Renal pelvis (tissue), 4 donors: Measurements from ENCODE around the gene ZSCAN16. TPM values are rescaled to one million over a fixed set of nuclear protein-coding genes. Genes with fewer than 3 reads are reported as not detected.

Experiments used
- DNase-seq: peaks from one replicate; pipeline ENCODE4 v3.0.0-alpha.2; 2013
- polyA plus RNA-seq, 3 donors: library from polyadenylated mRNA; unstranded; fragments of 120-200 nt; gene quantifications; one replicate each; pipeline ENCODE4 v1.2.1, GENCODE V29; 2013; ENCODE audit not compliant: insufficient read length in 3 of 3

The ZSCAN16 gene
- polyA plus RNA-seq, 3 donors, result 11.1 to 12.0 (median 11.3) TPM

DNA sequence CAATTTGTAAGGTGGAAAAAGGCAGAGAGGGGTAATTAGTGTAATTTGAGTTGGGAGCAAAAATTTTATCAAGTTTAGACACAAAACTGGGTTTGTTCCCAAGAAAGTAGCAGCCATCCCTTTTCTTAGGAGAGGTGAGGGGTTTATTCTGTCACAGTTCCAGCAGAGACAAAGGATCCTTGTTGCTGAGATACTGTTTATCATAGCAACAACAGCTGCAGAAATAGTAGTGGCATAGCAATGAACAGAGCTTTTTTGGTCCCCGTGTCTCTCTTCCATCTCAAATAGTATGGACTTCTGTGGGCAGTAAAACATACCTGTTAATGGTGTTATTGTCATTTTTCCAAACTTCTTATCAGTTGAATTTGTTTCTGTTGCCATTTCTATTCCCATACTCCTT lies 41.2 kb downstream of the ZSCAN16 start:
- DNase-seq, result no peak

DNA sequence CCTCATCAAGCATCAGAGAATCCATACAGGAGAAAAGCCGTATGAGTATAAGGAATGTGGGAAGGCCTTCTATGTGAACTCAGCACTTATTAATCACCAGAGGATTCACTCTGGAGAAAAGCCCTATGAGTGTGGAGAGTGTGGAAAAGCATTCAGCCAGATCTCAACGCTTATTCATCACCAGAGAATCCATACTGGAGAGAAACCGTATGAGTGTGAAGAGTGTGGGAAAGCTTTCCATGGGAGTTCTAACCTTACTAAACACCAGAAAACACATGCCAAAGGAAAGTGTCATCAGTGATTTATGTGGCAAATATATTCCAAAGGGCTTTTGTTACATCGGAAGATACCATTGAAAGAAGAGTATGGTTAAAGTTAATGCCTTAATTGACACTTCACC lies 42.7 kb downstream of the ZSCAN16 start:
- DNase-seq, result no peak

DNA sequence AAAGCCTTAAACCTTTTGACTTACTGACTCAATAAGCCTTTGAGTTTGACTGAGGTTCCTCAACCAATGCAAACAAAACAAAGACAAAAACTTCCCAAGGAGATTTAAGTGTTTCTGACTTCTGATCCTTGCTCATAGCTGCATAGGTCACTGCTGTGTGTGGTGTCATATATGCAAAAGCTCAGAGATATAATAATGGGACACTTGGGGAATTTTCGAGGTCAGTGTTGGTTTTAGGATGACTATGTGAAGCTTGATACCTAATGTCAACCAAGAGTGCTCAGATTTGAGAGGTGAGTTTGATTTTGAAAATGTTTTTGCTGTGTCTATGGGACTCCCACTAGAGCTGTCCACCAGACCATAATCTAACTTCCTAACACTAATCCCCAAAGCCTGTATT lies 43.5 kb downstream of the ZSCAN16 start:
- no peak for DNase-seq

DNA sequence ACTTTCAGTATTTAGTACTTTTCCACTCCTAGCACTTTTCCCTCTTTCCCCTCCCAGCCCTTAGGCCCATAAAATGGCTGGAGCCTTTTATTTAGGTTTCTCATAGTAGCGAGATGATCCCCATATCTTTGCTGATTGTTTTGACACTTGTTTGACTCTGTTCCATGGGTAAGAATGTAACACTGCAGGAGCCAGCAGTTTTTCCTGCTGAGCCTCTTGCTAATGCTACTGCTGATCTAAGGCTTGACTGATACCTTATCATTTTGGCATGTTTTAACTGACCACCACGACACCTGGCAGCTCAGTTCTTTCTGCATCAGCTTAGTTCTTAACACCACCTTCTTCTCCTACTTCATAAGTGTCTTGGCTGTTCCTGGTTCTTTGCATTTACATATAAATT lies 46.9 kb downstream of the ZSCAN16 start:
- no peak for DNase-seq

DNA sequence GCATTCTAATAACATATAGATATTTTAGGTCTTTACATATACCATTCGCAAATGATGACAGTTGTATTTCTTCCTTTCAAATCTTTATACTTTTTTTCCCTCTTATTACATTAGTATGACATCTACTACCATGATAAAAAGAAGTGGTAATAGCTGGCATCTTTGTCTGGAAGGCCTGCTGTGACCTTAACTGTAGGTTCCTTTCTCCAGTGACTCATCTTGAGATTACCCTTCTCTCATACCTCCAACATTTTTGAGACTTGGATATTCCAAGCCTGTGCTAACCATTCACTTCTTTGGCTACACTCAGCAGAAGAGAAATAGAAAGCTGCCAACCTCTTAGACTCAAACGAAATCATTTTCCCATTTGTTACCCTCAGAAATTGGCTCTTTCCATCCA lies 47.6 kb downstream of the ZSCAN16 start:
- no peak for DNase-seq

DNA sequence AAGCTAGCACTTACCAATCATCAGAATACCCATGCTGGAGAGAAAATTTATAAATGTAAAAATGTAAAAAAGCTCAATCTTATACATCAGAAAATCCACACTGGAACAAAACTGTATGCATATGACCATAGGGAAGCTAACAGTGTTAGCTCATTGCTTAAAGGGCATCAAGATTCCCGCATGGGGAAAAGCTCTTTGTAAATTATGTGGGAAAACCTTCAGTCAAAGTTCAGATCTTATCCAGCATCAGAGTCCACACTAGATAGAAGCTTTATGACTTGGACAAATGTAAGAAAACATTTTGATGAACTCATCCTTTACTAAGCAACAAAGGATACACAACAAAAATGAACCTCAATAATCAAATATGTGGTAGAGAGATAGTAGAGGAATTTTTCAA lies 52.0 kb downstream of the ZSCAN16 start:
- DNase-seq, result no peak

Other genes starting within 250 kb of the ZSCAN16 start
- gene OR2B2, start 212.2 kb upstream of the ZSCAN16 start, polyA plus RNA-seq, result not detected
- gene OR2B6, start 167.4 kb upstream of the ZSCAN16 start, polyA plus RNA-seq, result under 1 TPM in 1 of 3 donors, not detected in 2; 0.11 TPM
- 1 to 10 TPM; 4.1 to 5.2 (median 4.1) TPM for gene ZNF165, start 44.0 kb upstream of the ZSCAN16 start, polyA plus RNA-seq
- gene ZKSCAN8, start 17.3 kb downstream of the ZSCAN16 start, polyA plus RNA-seq, result 10 to 100 TPM; 37.6 to 48.3 (median 48.2) TPM
- gene ZSCAN9, start 100.7 kb downstream of the ZSCAN16 start, polyA plus RNA-seq, result 10 to 100 TPM; 24.2 to 39.2 (median 35.6) TPM
- gene ZKSCAN4, start 127.7 kb downstream of the ZSCAN16 start, polyA plus RNA-seq, result 10 to 100 TPM; 10.7 to 13.2 (median 11.2) TPM
- gene NKAPL, start 134.7 kb downstream of the ZSCAN16 start, polyA plus RNA-seq, result 1 to 10 TPM; 2.3 to 2.8 (median 2.6) TPM
- 10 to 100 TPM; 34.1 to 40.9 (median 35.2) TPM for gene ZSCAN26, start 142.5 kb downstream of the ZSCAN16 start, polyA plus RNA-seq
- gene PGBD1, start 157.0 kb downstream of the ZSCAN16 start, polyA plus RNA-seq, result 10 to 100 TPM; 10.0 to 12.7 (median 12.4) TPM
- gene ZSCAN31, start 211.5 kb downstream of the ZSCAN16 start, polyA plus RNA-seq, result 10 to 100 TPM; 10.4 to 11.6 (median 11.4) TPM
- 10 to 100 TPM; 10.0 to 14.8 (median 10.7) TPM for gene ZKSCAN3, start 225.3 kb downstream of the ZSCAN16 start, polyA plus RNA-seq